DOHH2 (cell line): ENCODE measurements around the gene C1orf226.

Experiments
- H3F3A ChIP-seq: fragments of 200-600 bp; sonication (generic), shearing (Covaris generic); 2 replicates; pipeline ENCODE4 v1.6.0; 2016; ENCODE audit warnings: antibody characterized with exemption, mild to moderate bottlenecking; ENCODE audit not compliant: control insufficient read depth, insufficient read depth
- H3K27ac ChIP-seq: fragments of 200-600 bp; sonication (generic); 2 replicates; pipeline ENCODE4 v1.5.1; 2014; ENCODE audit warnings: low read depth, mild to moderate bottlenecking, low read length, moderate library complexity
- H3K27me3 ChIP-seq: fragments of 200-600 bp; sonication (generic); 2 replicates; pipeline ENCODE4 v1.6.1; 2014; ENCODE audit warnings: mild to moderate bottlenecking, low read length, mixed read lengths; ENCODE audit not compliant: control insufficient read depth
- H3K36me3 ChIP-seq: fragments of 200-600 bp; sonication (generic); 2 replicates; pipeline ENCODE4 v1.6.1; 2014; ENCODE audit warnings: mild to moderate bottlenecking, low read length, moderate library complexity, mixed read lengths; ENCODE audit not compliant: control insufficient read depth
- H3K4me1 ChIP-seq: fragments of 200-600 bp; sonication (generic); 2 replicates; pipeline ENCODE4 v1.6.1; 2014; ENCODE audit warnings: mild to moderate bottlenecking, low read length, mixed read lengths; ENCODE audit not compliant: control insufficient read depth
- H3K4me2 ChIP-seq: fragments of 200-600 bp; sonication (generic); 2 replicates; pipeline ENCODE4 v1.6.0; 2014; ENCODE audit warnings: mild to moderate bottlenecking, low read length, moderate library complexity
- H3K4me3 ChIP-seq: fragments of 200-600 bp; sonication (generic); 2 replicates; pipeline ENCODE4 v1.5.1; 2014; ENCODE audit warnings: mild to moderate bottlenecking, low read length, mixed read lengths
- H3K79me2 ChIP-seq: fragments of 200-600 bp; sonication (generic); 2 replicates; pipeline ENCODE4 v1.6.1; 2014; ENCODE audit warnings: mild to moderate bottlenecking, low read length, mixed read lengths; ENCODE audit not compliant: control insufficient read depth
- H3K9me2 ChIP-seq: fragments of 200-600 bp; sonication (generic); replicated peaks from 2 replicates; pipeline ENCODE4 v1.6.1; 2014; ENCODE audit warnings: mild to moderate bottlenecking, low read length, mixed read lengths; ENCODE audit not compliant: control insufficient read depth
- H3K9me3 ChIP-seq: fragments of 200-600 bp; sonication (generic); 2 replicates; pipeline ENCODE4 v1.6.1; 2014; ENCODE audit warnings: antibody characterized with exemption, low read length, mixed read lengths; ENCODE audit not compliant: control insufficient read depth, insufficient read depth
- H4K20me1 ChIP-seq: fragments of 200-600 bp; sonication (generic); 2 replicates; pipeline ENCODE4 v1.6.0; 2014; ENCODE audit warnings: low read depth, mild to moderate bottlenecking, antibody characterized with exemption, low read length, moderate library complexity; ENCODE audit not compliant: control insufficient read depth, insufficient read depth
- EZH2phosphoT487 ChIP-seq: fragments of 200-600 bp; sonication (generic); IDR thresholded peaks from 2 replicates; pipeline ENCODE4 v1.6.1; 2017; ENCODE audit warnings: borderline replicate concordance, mild to moderate bottlenecking, antibody characterized with exemption, low read length, moderate library complexity, mixed read lengths
- TF ChIP-seq, protein P1 (sequence below): fragments of 200-600 bp; sonication (generic); IDR thresholded peaks from one replicate; pipeline ENCODE4 v1.5.1; 2014; ENCODE audit warnings: antibody characterized with exemption, mild to moderate bottlenecking, low read depth, low read length; ENCODE audit not compliant: poor library complexity, severe bottlenecking

Gene C1orf226, protein sequence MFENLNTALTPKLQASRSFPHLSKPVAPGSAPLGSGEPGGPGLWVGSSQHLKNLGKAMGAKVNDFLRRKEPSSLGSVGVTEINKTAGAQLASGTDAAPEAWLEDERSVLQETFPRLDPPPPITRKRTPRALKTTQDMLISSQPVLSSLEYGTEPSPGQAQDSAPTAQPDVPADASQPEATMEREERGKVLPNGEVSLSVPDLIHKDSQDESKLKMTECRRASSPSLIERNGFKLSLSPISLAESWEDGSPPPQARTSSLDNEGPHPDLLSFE

DNA sequence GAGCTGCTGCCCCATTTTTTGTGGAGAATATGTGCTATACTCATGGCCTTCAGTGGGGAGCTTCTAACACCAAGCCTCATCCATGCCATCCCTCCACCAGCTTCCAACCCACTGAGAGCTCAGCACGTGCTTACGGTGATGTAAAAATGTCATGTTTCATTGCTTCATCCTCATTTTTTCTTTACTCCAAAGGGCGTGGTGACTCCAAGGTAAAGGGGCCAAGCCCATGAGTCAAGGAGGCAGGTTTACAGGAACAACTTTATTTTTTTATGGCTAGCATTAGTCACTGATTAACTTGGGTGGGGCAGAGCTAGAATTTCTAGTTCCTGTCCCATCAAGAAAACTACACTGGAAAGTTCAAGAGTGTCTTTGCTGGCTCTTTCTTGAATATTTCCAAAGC, at the start of gene C1orf226:
TSS of gene C1orf226 (plus strand) at position 346 of the 400 bp plus-strand sequence. CDS start 174 bp downstream, outside the sequence.
- H3K9me2 ChIP-seq = no peaks in the 10 kb centered on the region
- no peaks in the 10 kb centered on the region for H4K20me1 ChIP-seq
- no peaks in the 10 kb centered on the region for H3K4me1 ChIP-seq
- H3K4me2 ChIP-seq = no peak within 1 kb of the TSS
- no peaks in the 10 kb centered on the region for H3F3A ChIP-seq
- no peaks in the 10 kb centered on the region for H3K79me2 ChIP-seq
- no peaks in the 10 kb centered on the region for H3K27me3 ChIP-seq
- no peak within 1 kb of the TSS for H3K27ac ChIP-seq
- no peak for TF ChIP-seq EZH2phosphoT487
- TF ChIP-seq, protein P1, sequence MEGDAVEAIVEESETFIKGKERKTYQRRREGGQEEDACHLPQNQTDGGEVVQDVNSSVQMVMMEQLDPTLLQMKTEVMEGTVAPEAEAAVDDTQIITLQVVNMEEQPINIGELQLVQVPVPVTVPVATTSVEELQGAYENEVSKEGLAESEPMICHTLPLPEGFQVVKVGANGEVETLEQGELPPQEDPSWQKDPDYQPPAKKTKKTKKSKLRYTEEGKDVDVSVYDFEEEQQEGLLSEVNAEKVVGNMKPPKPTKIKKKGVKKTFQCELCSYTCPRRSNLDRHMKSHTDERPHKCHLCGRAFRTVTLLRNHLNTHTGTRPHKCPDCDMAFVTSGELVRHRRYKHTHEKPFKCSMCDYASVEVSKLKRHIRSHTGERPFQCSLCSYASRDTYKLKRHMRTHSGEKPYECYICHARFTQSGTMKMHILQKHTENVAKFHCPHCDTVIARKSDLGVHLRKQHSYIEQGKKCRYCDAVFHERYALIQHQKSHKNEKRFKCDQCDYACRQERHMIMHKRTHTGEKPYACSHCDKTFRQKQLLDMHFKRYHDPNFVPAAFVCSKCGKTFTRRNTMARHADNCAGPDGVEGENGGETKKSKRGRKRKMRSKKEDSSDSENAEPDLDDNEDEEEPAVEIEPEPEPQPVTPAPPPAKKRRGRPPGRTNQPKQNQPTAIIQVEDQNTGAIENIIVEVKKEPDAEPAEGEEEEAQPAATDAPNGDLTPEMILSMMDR = no peak
- H3K9me3 ChIP-seq = no peaks in the 10 kb centered on the region
- no peaks in the 10 kb centered on the region for H3K36me3 ChIP-seq
- H3K4me3 ChIP-seq = no peak within 1 kb of the TSS

DNA sequence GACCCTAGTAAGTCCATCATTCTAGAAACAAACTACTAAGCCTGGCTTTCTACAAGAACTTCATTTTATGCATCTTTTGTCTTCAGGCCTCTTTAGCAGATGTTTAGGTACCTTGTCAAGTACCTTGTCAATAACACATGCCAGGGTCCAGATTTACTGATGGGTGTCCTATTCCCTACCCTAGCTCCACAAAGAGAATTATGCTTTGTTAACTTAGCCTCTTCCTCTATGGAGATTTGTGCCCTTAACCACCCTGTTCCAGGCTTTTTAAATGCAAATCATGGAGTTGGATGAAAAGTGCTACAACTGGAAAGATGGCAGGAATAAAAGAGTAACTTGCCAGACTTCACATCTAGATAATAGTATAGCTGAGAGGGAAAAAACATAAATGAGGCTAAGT, 47.5 kb upstream of the C1orf226 start:
- Histone ChIP-seq H3K36me3 (no peaks in the 10 kb centered on the region), H3K4me2 (no peak overlapping the region), H3K9me3 (no peaks in the 10 kb centered on the region), H3K4me1 (no peaks in the 10 kb centered on the region), H3K27me3 (peaks cover 8% of the 10 kb centered on the region; the same call in 1 of the 2 replicates), H3K4me3 (no peak overlapping the region), H3K79me2 (no peaks in the 10 kb centered on the region), H4K20me1 (no peaks in the 10 kb centered on the region), H3F3A (no peaks in the 10 kb centered on the region), H3K9me2 (no peaks in the 10 kb centered on the region), H3K27ac (no peak overlapping the region)
- TF ChIP-seq EZH2phosphoT487 = no peak
- TF ChIP-seq, protein P1 = no peak

DNA sequence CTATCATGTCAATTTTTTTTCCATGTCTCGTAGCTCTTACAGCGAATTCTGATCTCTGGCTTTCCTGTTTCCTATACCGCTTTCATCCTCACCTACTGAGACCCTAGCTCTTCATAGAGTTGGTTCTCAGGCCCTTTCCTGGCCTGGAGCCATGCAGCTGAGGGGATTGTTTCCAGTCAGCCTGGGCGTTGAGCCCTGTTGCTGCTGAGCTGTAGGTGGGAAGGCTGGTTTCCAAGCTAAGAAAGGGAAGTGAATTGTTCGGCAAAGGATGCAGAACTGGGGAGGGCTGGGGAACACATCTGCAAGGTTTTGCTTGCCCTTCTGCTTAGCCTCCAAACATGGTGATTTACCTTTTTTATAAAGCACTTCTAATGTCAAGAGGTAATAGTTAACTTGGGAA, 46.4 kb upstream of the C1orf226 start:
- Histone ChIP-seq H3K79me2 (no peaks in the 10 kb centered on the region), H3K27me3 (peaks cover 2% of the 10 kb centered on the region; the same call in 1 of the 2 replicates), H3K4me1 (no peaks in the 10 kb centered on the region), H4K20me1 (no peaks in the 10 kb centered on the region), H3F3A (no peaks in the 10 kb centered on the region), H3K4me3 (no peak overlapping the region), H3K9me2 (no peaks in the 10 kb centered on the region), H3K9me3 (no peaks in the 10 kb centered on the region), H3K36me3 (no peaks in the 10 kb centered on the region), H3K4me2 (no peak overlapping the region), H3K27ac (no peak overlapping the region)
- TF ChIP-seq, protein P1 = no peak
- no peak for TF ChIP-seq EZH2phosphoT487
